H54 (cell line): Measurements from ENCODE around the gene DGKI.

Experiments used
- DNase-seq: peaks from one replicate; pipeline ENCODE4 v3.0.0; 2011; ENCODE audit warnings: low spot score, mixed read lengths; ENCODE audit not compliant: insufficient read length
- FAIRE-seq: peaks from 3 replicates; lab custom pipeline; 2011; peaks lifted over from hg19 to GRCh38; lab: Jason Lieb, UNC
- POLR2A ChIP-seq: IDR thresholded peaks from 2 replicates; pipeline ENCODE4 v1.6.1; 2011; ENCODE audit warnings: low read depth, mild to moderate bottlenecking, low read length

The DGKI gene

DNA sequence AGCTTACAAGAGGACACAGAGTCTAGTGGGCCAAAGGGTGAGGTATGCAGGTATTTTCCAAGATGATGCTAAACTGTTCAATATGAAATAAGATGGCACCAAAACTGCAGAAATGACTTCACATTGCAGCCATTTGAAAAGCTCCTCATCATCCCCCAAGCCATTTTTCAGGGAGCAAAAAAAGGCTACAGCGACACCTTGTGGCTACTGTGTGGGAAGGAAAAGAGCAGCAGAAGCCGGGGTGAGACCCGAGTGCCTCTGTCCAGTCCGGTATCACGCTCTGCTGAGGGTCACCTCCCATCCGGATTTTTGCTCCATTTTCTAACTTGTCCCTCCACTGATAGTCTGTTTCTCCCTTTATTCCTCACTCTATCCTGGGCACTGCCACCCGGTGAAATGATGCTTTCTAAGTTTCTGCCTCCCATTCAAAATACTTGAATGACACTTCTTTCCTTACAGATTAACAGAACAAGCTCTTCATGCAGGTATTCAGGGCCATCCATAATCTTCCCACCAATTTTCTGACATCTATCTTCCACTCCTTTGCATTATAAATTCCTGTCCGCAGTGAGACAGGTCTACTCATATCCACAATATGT, 220.2 kb downstream of the DGKI start:
- FAIRE-seq (no peak), DNase-seq (peak; percentile 26)
- no peak for TF ChIP-seq POLR2A

DNA sequence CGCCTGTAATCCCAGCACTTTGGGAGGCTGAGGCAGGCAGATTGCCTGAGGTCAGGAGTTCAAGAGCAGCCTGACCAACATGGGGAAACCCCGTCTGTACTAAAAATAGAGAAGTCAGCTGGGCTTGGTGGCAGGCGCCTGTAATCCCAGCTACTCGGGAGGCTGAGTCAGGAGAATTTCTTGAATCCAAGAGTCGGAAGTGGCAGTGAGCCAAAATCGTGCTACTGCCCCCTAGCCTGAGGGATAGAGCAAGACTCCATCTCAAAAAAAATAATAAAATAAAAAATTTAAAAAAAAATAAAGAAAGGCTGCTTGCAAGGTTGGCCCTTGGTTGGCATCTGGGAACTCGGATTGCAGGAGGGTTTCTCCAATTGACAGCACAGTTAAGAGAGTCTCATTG, 221.6 kb downstream of the DGKI start:
- no peak for DNase-seq
- FAIRE-seq, result no peak
- TF ChIP-seq POLR2A, result no peak

GRCh38 chr7:137619181-137619580, 227.6 kb downstream of the DGKI start:
- TF ChIP-seq POLR2A, result no peak
- FAIRE-seq, result no peak

DNA sequence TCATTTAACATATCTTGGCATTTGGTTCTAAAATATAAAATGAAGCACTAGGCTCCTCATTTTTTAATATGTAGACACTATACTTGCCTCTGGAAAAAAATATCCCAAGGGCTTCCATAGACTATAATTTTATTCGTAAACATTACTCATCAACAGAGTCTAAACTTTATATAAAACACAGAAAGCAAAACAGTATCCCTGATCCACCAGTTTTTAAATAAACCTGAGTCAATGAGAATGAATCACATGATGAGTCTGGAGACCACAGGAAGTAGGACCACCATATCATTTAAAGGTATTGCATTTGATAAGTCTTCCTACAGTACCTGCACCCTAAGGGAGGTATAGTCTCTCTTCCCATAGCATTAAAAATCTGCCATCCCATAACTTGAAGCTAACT, 228.0 kb downstream of the DGKI start:
- FAIRE-seq (no peak), DNase-seq (no peak)

More at GRCh38 chr7:137619181-137619580, 227.6 kb downstream of the DGKI start:
- DNase-seq, result no peak

DNA sequence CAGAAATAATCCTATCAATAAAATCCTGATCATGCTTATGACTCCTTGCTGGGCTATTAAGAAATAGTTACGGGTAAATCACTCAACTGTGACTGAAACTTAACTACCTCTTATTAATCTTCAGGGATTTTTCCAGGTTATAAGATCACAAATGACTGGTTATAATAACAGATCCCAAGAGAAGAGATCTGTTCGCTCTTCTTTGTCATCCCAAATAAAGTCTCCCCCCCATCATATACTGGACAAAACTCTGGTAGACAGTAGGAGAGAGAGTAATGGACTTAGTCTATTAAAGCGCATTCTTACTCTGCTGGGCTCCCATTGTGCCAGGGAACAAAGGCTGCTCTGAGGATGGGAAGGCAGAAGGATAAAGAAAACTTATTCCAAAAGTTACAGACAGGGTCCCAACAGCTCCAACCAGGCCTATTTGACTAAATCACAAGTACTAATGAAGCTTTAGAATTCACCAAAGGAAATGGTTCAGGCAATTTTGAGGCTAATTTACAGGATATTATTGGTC, 233.7 kb downstream of the DGKI start:
- TF ChIP-seq POLR2A, result no peak
- FAIRE-seq, result no peak

More for the DNA sequence above, 228.0 kb downstream of the DGKI start:
- no peak for TF ChIP-seq POLR2A

GRCh38 chr7:137611606-137612005, 235.2 kb downstream of the DGKI start:
- DNase-seq (no peak), FAIRE-seq (no peak)
- no peak for TF ChIP-seq POLR2A

More for the DNA sequence above, 233.7 kb downstream of the DGKI start:
- DNase-seq, result no peak

DNA sequence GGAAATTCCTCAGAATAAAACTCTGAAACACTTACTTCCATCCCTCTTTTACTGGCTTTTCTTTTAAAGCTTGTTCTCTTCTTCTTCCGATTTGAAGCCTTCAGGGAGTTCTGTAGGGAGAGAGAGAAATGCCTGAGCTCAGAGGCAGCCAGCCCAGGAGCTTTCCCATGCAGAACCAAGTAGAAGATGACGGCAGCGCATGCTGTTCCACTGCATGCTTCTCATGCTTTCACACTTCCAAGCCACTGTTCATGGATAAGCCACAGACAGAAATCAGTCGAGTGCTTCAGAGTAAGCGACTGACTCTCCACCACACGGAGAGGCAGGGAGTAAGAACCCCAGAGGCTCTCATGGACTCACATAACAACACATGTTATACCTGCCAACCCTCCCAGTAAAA, 237.3 kb downstream of the DGKI start:
- TF ChIP-seq POLR2A, result no peak
- FAIRE-seq (no peak), DNase-seq (no peak)

- FAIRE-seq (no peak), DNase-seq (no peak)
- no peak for TF ChIP-seq POLR2A
These were observed 240.6 kb downstream of the DGKI start for GRCh38 chr7:137606061-137606674.

GRCh38 chr7:137603043-137603442, 243.7 kb downstream of the DGKI start:
- FAIRE-seq (no peak), DNase-seq (no peak)
- TF ChIP-seq POLR2A, result no peak

DNA sequence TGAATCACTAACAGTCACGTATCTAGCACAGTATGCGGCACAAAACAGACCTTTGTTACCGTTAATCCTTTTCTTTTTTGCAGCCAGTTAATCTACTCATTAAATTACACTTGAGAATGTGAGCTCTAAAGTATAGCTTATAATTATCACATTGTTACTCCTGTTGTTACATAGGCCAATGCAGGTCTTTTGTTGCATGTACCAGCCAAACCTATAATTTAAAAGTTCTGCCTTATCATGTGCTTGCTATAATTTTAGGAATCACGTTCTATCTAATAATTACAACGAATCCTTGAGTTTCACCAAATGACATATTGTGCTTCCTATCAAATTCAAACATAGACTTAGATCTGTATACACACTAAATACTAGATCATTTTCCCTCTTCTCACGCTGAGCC, 245.1 kb downstream of the DGKI start:
- no peak for TF ChIP-seq POLR2A
- DNase-seq (no peak), FAIRE-seq (no peak)

DNA sequence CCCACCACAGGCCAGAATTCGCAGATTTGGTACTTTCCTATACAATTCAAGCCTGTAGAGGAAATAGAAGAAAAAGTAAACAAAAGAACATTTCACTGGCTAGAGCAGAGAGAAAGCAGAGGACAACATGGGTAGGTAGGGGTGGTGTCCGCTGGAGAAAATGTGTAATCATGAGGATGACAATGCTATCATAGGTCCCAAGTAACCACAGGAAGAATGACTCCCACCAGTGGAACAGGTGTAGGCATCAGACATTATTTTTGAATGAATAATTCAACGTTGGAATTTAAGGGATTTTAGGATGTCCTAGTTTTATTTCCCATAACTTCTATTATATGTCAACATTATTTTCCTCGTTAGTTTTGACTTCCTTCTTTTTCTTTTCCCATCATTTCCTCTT, 248.9 kb downstream of the DGKI start:
- no peak for TF ChIP-seq POLR2A
- FAIRE-seq (no peak), DNase-seq (no peak)

GRCh38 chr7:137593115-137593711, 253.6 kb downstream of the DGKI start:
- FAIRE-seq, result no peak
- DNase-seq, result no peak
- TF ChIP-seq POLR2A, result no peak

- peak; percentile 42 for DNase-seq
- FAIRE-seq, result peak; percentile 84
- no peak for TF ChIP-seq POLR2A
These were observed 254.4 kb downstream of the DGKI start for GRCh38 chr7:137592232-137592896.

- no peak for TF ChIP-seq POLR2A
- DNase-seq (no peak), FAIRE-seq (peak; percentile 48)
These were observed 255.3 kb downstream of the DGKI start for GRCh38 chr7:137591421-137591837.
